ENCODE results near the gene PRTG. TPM values are rescaled to one million over a fixed set of nuclear protein-coding genes. Genes with fewer than 3 reads are reported as not detected.

PRTG gene
- total and polyA plus RNA-seq, 2 of the 13 experiments (the other 11 are each of a cell fraction or from before 2014, with no cell fraction given), result 13.2 to 22.3 TPM

- peak; percentile 15 for ATAC-seq
- ChIA-PET POLR2A (no interaction called here), CTCF (ENCODE audit: low intra/inter-chr PET ratio, low total read pairs) (no interaction called here)
- peaks cover 22% of the 10 kb centered on the region for H3K79me2 ChIP-seq (ENCODE audit: insufficient read depth, low read length)
- H2AFZ ChIP-seq (ENCODE audit: low read length), result peak overlapping the region; percentile 66
- peak; percentile 10 for DNase-seq (ENCODE audit: low spot score)
- no peaks in the 10 kb centered on the region for H3K27me3 ChIP-seq (ENCODE audit: control insufficient read depth in 1 of 2, insufficient read depth in 2 of 2, low read length in 2 of 2)
- H3K4me2 ChIP-seq (ENCODE audit: low read depth, low read length), result peak overlapping the region; percentile 82
- peaks cover 0 to 5% of the 10 kb centered on the region in 2 experiments; a peak in 1 of 5 replicates for H3K36me3 ChIP-seq (replicated peaks in 1 of 2; ENCODE audit: control insufficient read depth in 1 of 2, insufficient read depth in 2 of 2, low read length in 2 of 2)
- peak overlapping the region; percentile 73 to 81 (median 79) for H3K4me3 ChIP-seq (replicated peaks in 1 of 3; ENCODE audit: insufficient read depth in 1 of 3, low read depth in 2 of 3, low read length in 3 of 3)
- H4K20me1 ChIP-seq (ENCODE audit: insufficient read depth, low read length), result no peaks in the 10 kb centered on the region
- in situ Hi-C loops (cut with HindIII; ENCODE audit: extremely low pct_ligation_motif_present, low pct_unique_long_range_greater_than_20kb) (no loop called here), intact Hi-C loops (cut with micrococcal nuclease; ENCODE audit: unreplicated experiment) (no loop called here)
- H3K9me3 ChIP-seq (ENCODE audit: low read length), result no peaks in the 10 kb centered on the region
- WGBS (ENCODE audit: low lambda C conversion rate), result under 1% methylated on average over 22 of the region's 34 CpGs
- TSS peak; percentile 51 for BruUV-seq (replicated peaks)
- peaks cover 49% of the 10 kb centered on the region for H3K4me1 ChIP-seq (ENCODE audit: insufficient read depth, low read length)
- peak overlapping the region; percentile 77 for H3K9ac ChIP-seq (ENCODE audit: insufficient read depth, low read depth, low read length)
- FAIRE-seq, result no peak
- peak overlapping the region; percentile 82 for H3K27ac ChIP-seq (ENCODE audit: extremely low read length, insufficient read depth, low read length)
- TF ChIP-seq TBX2 (CRISPR knock-in tag; IDR thresholded peaks at IDR 0.05; ENCODE audit: borderline replicate concordance) (peak; percentile 27; the same call in 1 of the 2 replicates), MNT (IDR thresholded peaks at IDR 0.05) (peak; percentile 47; the same call in 1 of the 2 replicates), HDAC1 (CRISPR knock-in tag; IDR thresholded peaks at IDR 0.05) (peak; percentile 34; the same call in 1 of the 2 replicates), BCL3 (CRISPR knock-in tag; IDR thresholded peaks at IDR 0.05) (0 out of 2 replicates have a peak, but pooled peaks have one; percentile 14), IKZF4 (CRISPR knock-in tag; IDR thresholded peaks at IDR 0.05; ENCODE audit: borderline replicate concordance, low read depth, not compliant biosample characterization) (peak; percentile 14), ZNF790 (CRISPR knock-in tag; IDR thresholded peaks at IDR 0.05; ENCODE audit: borderline replicate concordance) (0 out of 2 replicates have a peak, but pooled peaks have one; percentile 22), KDM2A (CRISPR knock-in tag; IDR thresholded peaks at IDR 0.05; ENCODE audit: borderline replicate concordance, low read depth) (peak; percentile 54; the same call in 1 of the 2 replicates), XBP1 (CRISPR knock-in tag; IDR thresholded peaks at IDR 0.05) (no peak), MAX (IDR thresholded peaks at IDR 0.05) (peak; percentile 80), FOXK2 (IDR thresholded peaks at IDR 0.05) (0 out of 2 replicates have a peak, but pooled peaks have one; percentile 5), MXI1 (IDR thresholded peaks at IDR 0.05; ENCODE audit: borderline replicate concordance, low read depth, low read length) (peak; percentile 57; the same call in 1 of the 3 replicates), ZNF543 (CRISPR knock-in tag; IDR thresholded peaks at IDR 0.05) (no peak), FOXK1 (CRISPR knock-in tag; IDR thresholded peaks at IDR 0.05; ENCODE audit: borderline replicate concordance, low read depth) (0 out of 2 replicates have a peak, but pooled peaks have one; percentile 19), ASH2L (IDR thresholded peaks at IDR 0.05; ENCODE audit: insufficient read length, low read depth, low read length) (peak; percentile 7), TAF1 (CRISPR knock-in tag; IDR thresholded peaks at IDR 0.05) (no peak), MYC (CRISPR knock-in tag; IDR thresholded peaks at IDR 0.05; ENCODE audit: borderline replicate concordance) (peak; percentile 75; the same call in 1 of the 2 replicates)
- TF ChIP-seq, protein P1, sequence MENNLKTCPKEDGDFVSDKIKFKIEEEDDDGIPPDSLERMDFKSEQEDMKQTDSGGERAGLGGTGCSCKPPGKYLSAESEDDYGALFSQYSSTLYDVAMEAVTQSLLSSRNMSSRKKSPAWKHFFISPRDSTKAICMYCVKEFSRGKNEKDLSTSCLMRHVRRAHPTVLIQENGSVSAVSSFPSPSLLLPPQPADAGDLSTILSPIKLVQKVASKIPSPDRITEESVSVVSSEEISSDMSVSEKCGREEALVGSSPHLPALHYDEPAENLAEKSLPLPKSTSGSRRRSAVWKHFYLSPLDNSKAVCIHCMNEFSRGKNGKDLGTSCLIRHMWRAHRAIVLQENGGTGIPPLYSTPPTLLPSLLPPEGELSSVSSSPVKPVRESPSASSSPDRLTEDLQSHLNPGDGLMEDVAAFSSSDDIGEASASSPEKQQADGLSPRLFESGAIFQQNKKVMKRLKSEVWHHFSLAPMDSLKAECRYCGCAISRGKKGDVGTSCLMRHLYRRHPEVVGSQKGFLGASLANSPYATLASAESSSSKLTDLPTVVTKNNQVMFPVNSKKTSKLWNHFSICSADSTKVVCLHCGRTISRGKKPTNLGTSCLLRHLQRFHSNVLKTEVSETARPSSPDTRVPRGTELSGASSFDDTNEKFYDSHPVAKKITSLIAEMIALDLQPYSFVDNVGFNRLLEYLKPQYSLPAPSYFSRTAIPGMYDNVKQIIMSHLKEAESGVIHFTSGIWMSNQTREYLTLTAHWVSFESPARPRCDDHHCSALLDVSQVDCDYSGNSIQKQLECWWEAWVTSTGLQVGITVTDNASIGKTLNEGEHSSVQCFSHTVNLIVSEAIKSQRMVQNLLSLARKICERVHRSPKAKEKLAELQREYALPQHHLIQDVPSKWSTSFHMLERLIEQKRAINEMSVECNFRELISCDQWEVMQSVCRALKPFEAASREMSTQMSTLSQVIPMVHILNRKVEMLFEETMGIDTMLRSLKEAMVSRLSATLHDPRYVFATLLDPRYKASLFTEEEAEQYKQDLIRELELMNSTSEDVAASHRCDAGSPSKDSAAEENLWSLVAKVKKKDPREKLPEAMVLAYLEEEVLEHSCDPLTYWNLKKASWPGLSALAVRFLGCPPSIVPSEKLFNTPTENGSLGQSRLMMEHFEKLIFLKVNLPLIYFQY (CRISPR knock-in tag; IDR thresholded peaks at IDR 0.05; ENCODE audit: borderline replicate concordance), result 0 out of 2 replicates have a peak, but pooled peaks have one; percentile 22
Measured at GRCh38 chr15:55741833-55742497, 987 bp downstream of the PRTG start.

Measured in HepG2 (cell line).